ENCODE measurements around the gene BRICD5.

- TF ChIP-seq ZNF263 (CRISPR knock-in tag; IDR thresholded peaks at IDR 0.05): no peak
- TF ChIP-seq CTCF (CRISPR knock-in tag; IDR thresholded peaks at IDR 0.05): no peak
- TF ChIP-seq KLF11 (CRISPR knock-in tag; IDR thresholded peaks at IDR 0.05): no peak
- no peak for TF ChIP-seq ZNF274 (CRISPR knock-in tag; IDR thresholded peaks at IDR 0.05)
- no peak for TF ChIP-seq ZSCAN29 (CRISPR knock-in tag; conservative IDR thresholded peaks at IDR 0.05)
- no peak for TF ChIP-seq ZNF235 (CRISPR knock-in tag; IDR thresholded peaks at IDR 0.05; ENCODE audit: borderline replicate concordance)
- TF ChIP-seq HIVEP1 (CRISPR knock-in tag; IDR thresholded peaks at IDR 0.05): no peak
- TF ChIP-seq ZNF331 (CRISPR knock-in tag; IDR thresholded peaks at IDR 0.05): no peak
- TF ChIP-seq RAD21 (CRISPR knock-in tag; IDR thresholded peaks at IDR 0.05): no peak
- no peak for TF ChIP-seq YY1 (IDR thresholded peaks at IDR 0.05; ENCODE audit: insufficient read depth, insufficient replicate concordance, low read depth, low read length)
- TF ChIP-seq CBX1 (IDR thresholded peaks at IDR 0.05; ENCODE audit: low read depth): no peak
- no peak for TF ChIP-seq ELF1 (CRISPR knock-in tag; IDR thresholded peaks at IDR 0.05)
- no peak for TF ChIP-seq SIN3A (IDR thresholded peaks at IDR 0.05; ENCODE audit: borderline replicate concordance, low read depth, low read length)
These were observed 19.1 kb upstream of the BRICD5 start for GRCh38 chr16:2229632-2230250.
